Brain microvascular endothelial cell (primary cell): ENCODE measurements around the gene PAMR1.

ENCODE experiments used
- DNase-seq: peaks from one replicate; pipeline ENCODE4 v3.0.0-alpha.2; 2020
- H3K27ac ChIP-seq: fragments of 250-450 bp; sonication (Bioruptor Pico); 2 replicates; pipeline ENCODE4 v1.5.1; 2020; ENCODE audit warnings: mild to moderate bottlenecking, moderate library complexity
- H3K27me3 ChIP-seq: fragments of 250-450 bp; sonication (Bioruptor Pico); replicated peaks from 2 replicates; pipeline ENCODE4 v1.5.1; 2020; ENCODE audit warnings: mild to moderate bottlenecking
- H3K36me3 ChIP-seq: fragments of 250-450 bp; sonication (Bioruptor Pico); replicated peaks from 2 replicates; pipeline ENCODE4 v1.5.1; 2020; ENCODE audit warnings: mild to moderate bottlenecking
- H3K4me3 ChIP-seq: 2 replicates; pipeline ENCODE4 v1.5.1; 2011; ENCODE audit warnings: low read depth, mild to moderate bottlenecking, control low read depth, low read length, moderate library complexity
- CTCF ChIP-seq: IDR thresholded peaks from 2 replicates; pipeline ENCODE4 v1.5.1; 2011; ENCODE audit warnings: low read depth, mild to moderate bottlenecking, moderate library complexity, low read length, control low read depth, inconsistent platforms; ENCODE audit errors: missing control alignments
- in situ Hi-C: cut with HindIII; loops from 2 replicates; pipeline ENCODE4 v1.10.0; 2017; ENCODE audit warnings: low sequenced_read_pairs, low pct_ligation_motif_present

Gene PAMR1

GRCh38 chr11:35485656-35486322 lies 39.6 kb downstream of the PAMR1 start:
- no peaks in the 10 kb centered on the region for H3K27me3 ChIP-seq
- peaks cover 7% of the 10 kb centered on the region for H3K36me3 ChIP-seq
- no peak overlapping the region for H3K27ac ChIP-seq
- peak; percentile 85 for DNase-seq
- no peak overlapping the region for H3K4me3 ChIP-seq
- in situ Hi-C loops: no loop called here
- peak; percentile 93 for TF ChIP-seq CTCF

GRCh38 chr11:35484435-35484834 lies 41.0 kb downstream of the PAMR1 start:
- peak; percentile 42 for DNase-seq
- H3K27me3 ChIP-seq: no peaks in the 10 kb centered on the region
- no peak overlapping the region for H3K27ac ChIP-seq
- peaks cover 3% of the 10 kb centered on the region for H3K36me3 ChIP-seq
- no peak overlapping the region for H3K4me3 ChIP-seq
- no peak for TF ChIP-seq CTCF
- in situ Hi-C loops: no loop called here

- TF ChIP-seq CTCF: no peak
- Histone ChIP-seq H3K27ac (peak overlapping the region; percentile 54), H3K4me3 (no peak overlapping the region), H3K27me3 (no peaks in the 10 kb centered on the region), H3K36me3 (no peaks in the 10 kb centered on the region)
- peak; percentile 74 for DNase-seq
- in situ Hi-C loops: no loop called here
These were observed 42.1 kb downstream of the PAMR1 start for GRCh38 chr11:35483131-35483820.

- in situ Hi-C loops: no loop called here
- Histone ChIP-seq H3K27me3 (no peaks in the 10 kb centered on the region), H3K36me3 (no peaks in the 10 kb centered on the region), H3K4me3 (no peak overlapping the region), H3K27ac (no peak overlapping the region)
- DNase-seq: no peak
- no peak for TF ChIP-seq CTCF
These were observed 45.7 kb downstream of the PAMR1 start for GRCh38 chr11:35479731-35480130.

- no peak overlapping the region for H3K27ac ChIP-seq
- DNase-seq: no peak
- H3K4me3 ChIP-seq: no peak overlapping the region
- TF ChIP-seq CTCF: no peak
- no peaks in the 10 kb centered on the region for H3K36me3 ChIP-seq
- H3K27me3 ChIP-seq: no peaks in the 10 kb centered on the region
- in situ Hi-C loops: no loop called here
These were observed 46.8 kb downstream of the PAMR1 start for GRCh38 chr11:35478471-35479091.
